ENCODE results near the gene LHX8. TPM values are rescaled to one million over a fixed set of nuclear protein-coding genes. Genes with fewer than 3 reads are reported as not detected.

Gene LHX8
- total and polyA plus RNA-seq, 8 donors, result not detected

DNA sequence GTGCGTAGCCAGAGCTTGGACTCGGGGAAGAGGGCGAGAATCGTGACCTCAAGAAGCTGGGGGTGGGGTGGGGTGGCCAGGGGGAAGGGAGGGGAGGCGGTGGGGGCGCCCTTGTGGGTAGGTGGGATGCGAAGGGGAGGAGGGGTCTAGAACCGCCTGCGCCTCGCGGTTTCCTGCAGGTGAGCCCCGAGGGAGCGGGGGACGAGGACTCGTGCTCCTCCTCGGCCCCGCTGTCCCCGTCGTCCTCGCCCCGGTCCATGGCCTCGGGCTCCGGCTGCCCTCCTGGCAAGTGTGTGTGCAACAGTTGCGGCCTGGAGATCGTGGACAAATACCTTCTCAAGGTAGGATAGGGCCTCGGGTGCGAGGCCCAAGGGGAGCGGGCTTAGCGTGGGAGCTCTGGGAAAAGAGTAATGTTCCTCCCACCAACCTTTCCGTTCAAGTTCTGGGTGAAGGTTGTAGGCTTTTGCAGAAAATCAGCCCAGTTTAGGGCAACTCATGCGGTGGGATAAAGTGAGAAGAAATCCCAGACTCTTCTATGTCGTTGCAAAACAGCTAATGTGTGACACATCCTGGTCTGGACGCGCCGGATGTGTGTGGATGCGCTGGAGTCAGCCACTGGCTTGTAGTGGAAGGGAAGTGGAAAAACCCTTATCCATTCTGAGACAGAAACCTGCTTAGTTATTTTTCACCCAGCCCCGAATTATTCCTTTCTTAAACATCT lies 2.9 kb downstream of the LHX8 start:
- no peaks in the 10 kb centered on the region for H3K9me3 ChIP-seq
- ATAC-seq (no peak), DNase-seq (peak in 1 of 4 donors; percentile 68)
- TF ChIP-seq, protein P1, sequence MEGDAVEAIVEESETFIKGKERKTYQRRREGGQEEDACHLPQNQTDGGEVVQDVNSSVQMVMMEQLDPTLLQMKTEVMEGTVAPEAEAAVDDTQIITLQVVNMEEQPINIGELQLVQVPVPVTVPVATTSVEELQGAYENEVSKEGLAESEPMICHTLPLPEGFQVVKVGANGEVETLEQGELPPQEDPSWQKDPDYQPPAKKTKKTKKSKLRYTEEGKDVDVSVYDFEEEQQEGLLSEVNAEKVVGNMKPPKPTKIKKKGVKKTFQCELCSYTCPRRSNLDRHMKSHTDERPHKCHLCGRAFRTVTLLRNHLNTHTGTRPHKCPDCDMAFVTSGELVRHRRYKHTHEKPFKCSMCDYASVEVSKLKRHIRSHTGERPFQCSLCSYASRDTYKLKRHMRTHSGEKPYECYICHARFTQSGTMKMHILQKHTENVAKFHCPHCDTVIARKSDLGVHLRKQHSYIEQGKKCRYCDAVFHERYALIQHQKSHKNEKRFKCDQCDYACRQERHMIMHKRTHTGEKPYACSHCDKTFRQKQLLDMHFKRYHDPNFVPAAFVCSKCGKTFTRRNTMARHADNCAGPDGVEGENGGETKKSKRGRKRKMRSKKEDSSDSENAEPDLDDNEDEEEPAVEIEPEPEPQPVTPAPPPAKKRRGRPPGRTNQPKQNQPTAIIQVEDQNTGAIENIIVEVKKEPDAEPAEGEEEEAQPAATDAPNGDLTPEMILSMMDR (IDR thresholded peaks at IDR 0.05), result no peak
- peaks cover 9 to 19% of the 10 kb centered on the region in 2 donors for H3K4me1 ChIP-seq
- intact Hi-C loops (cut with DNase I), result no loop called here
- peaks cover 90 to 100% of the 10 kb centered on the region in 2 donors for H3K27me3 ChIP-seq
- no peak overlapping the region for H3K27ac ChIP-seq
- H3K36me3 ChIP-seq, result no peaks in the 10 kb centered on the region
- no peak overlapping the region for H3K4me3 ChIP-seq

DNA sequence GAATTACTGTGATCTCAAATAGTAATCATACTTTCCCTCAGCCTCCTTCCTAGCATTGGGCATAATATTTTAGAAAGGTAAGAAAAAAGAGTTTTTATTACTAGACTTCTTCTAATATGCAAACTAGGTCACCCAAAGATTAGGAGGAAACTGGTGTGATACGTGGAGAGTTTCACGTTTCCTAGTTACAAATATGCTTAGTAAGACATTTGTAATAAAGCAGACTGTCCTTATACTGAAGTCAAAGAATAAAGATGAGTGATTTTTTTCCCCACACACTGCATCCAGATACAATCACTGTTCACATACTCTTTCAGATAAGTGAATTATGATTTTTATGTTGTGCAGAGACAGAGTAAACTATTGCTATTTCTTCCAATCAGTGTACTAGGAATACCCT lies 17.9 kb downstream of the LHX8 start:
- Histone ChIP-seq H3K4me3 (no peak overlapping the region), H3K9me3 (no peaks in the 10 kb centered on the region), H3K4me1 (no peaks in the 10 kb centered on the region), H3K27me3 (no peaks in the 10 kb centered on the region), H3K27ac (no peak overlapping the region), H3K36me3 (no peaks in the 10 kb centered on the region)
- no peak for ATAC-seq
- TF ChIP-seq, protein P1 (IDR thresholded peaks at IDR 0.05), result no peak
- DNase-seq, result no peak
- intact Hi-C loops (cut with DNase I), result no loop called here

DNA sequence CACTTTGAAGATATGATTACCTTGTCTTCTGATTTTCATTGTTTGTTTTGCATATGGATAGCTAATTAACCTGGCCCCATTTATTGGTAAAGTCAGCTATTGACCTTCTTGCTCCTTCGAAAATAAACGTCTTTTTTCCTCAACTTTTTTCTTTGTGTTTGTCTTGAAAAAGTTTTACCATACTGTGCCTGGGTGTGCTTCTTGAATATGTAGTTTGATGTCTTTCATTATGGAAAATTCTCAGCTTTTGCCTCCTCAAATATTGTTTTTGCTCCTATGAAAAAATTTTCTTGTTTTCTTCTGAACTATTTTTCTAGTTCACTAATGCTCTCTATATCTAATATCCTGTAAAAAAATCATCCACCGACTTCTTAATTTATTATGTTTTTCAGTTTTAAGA lies 25.0 kb downstream of the LHX8 start:
- intact Hi-C loops (cut with DNase I), result no loop called here
- Histone ChIP-seq H3K4me3 (no peak overlapping the region), H3K4me1 (no peaks in the 10 kb centered on the region), H3K27me3 (no peaks in the 10 kb centered on the region), H3K36me3 (no peaks in the 10 kb centered on the region), H3K9me3 (no peaks in the 10 kb centered on the region), H3K27ac (no peak overlapping the region)
- TF ChIP-seq, protein P1 (IDR thresholded peaks at IDR 0.05), result no peak
- DNase-seq (no peak), ATAC-seq (no peak)

DNA sequence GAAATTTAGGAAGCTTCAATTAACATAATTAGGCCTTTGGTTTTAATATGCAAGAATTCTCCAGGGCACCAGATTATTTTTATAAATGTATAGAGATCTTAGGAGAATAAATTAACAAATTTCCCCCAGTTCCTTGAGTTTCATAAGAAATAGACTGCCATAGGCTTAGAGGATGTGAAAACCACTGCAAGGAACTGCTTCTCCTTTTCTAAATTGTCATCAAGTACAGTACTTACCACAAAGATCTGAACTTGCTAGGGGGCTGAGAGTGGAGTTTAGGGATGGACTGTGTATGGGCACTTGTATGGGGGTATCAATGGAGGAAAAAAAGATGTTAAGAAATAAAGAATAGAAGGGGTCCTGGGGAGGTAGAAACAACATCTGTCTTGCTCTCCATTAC lies 31.1 kb downstream of the LHX8 start:
- Histone ChIP-seq H3K4me1 (no peaks in the 10 kb centered on the region), H3K4me3 (no peak overlapping the region), H3K27ac (no peak overlapping the region), H3K27me3 (no peaks in the 10 kb centered on the region), H3K9me3 (no peaks in the 10 kb centered on the region), H3K36me3 (no peaks in the 10 kb centered on the region)
- TF ChIP-seq, protein P1 (IDR thresholded peaks at IDR 0.05), result no peak
- intact Hi-C loops (cut with DNase I), result no loop called here
- DNase-seq, result no peak
- no peak for ATAC-seq

DNA sequence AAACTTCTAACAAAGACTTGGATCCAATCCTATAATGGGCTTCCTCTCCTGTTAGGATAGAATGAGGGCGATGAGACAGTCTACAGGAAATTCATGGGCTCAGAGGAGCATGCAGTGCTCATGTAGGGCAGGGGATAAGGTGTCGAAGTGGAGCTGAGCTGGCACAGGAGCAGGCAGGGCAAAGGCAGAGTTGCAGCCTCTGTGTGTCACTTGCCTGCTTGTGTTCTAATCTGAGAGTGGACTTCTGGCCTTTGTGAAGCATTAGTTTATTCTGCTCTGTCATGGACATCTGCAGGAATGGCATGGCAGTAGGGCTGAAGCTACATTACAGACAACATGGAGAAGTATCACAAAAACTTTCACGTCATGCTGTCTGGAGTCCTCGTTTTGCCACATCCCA lies 32.6 kb downstream of the LHX8 start:
- DNase-seq (no peak), ATAC-seq (no peak)
- Histone ChIP-seq H3K4me1 (no peaks in the 10 kb centered on the region), H3K9me3 (no peaks in the 10 kb centered on the region), H3K36me3 (no peaks in the 10 kb centered on the region), H3K27me3 (no peaks in the 10 kb centered on the region), H3K27ac (no peak overlapping the region), H3K4me3 (no peak overlapping the region)
- TF ChIP-seq, protein P1 (IDR thresholded peaks at IDR 0.05), result no peak
- intact Hi-C loops (cut with DNase I), result no loop called here

Data from left lung (tissue), 10 donors.